ENCODE results near the gene GPR161.

- TF ChIP-seq CTCF (IDR thresholded peaks at IDR 0.05) (no peak), EP300 (IDR thresholded peaks at IDR 0.05) (no peak), POLR2AphosphoS5 (IDR thresholded peaks at IDR 0.05) (no peak)
Measured at GRCh38 chr1:168179438-168180147, 42.9 kb upstream of the GPR161 start.
